H9 (cell line): ENCODE measurements around the gene ZNF467. TPM values are rescaled to one million over a fixed set of nuclear protein-coding genes. Genes with fewer than 3 reads are reported as not detected.

ENCODE experiments used
- DNase-seq: peaks from one replicate; pipeline ENCODE4 v3.0.0-alpha.2; 2017
- H2AFZ ChIP-seq: one replicate; pipeline ENCODE4 v1.6.1; 2013; ENCODE audit warnings: mild to moderate bottlenecking, low read length, control low read depth, moderate library complexity
- H2AK5ac ChIP-seq: 2 replicates; pipeline ENCODE4 v1.6.1; 2013; ENCODE audit warnings: low read length, control low read depth, mixed read lengths; ENCODE audit not compliant: insufficient read length
- H2BK120ac ChIP-seq: one replicate; pipeline ENCODE4 v1.6.1; 2013; ENCODE audit warnings: low read depth, mild to moderate bottlenecking, low read length, control low read depth, inconsistent platforms; ENCODE audit not compliant: poor library complexity, severe bottlenecking
- H2BK12ac ChIP-seq: 2 replicates; pipeline ENCODE4 v1.6.1; 2013; ENCODE audit warnings: low read length, control low read depth, mixed read lengths, low read depth; ENCODE audit not compliant: insufficient read length
- H2BK15ac ChIP-seq: 2 replicates; pipeline ENCODE4 v1.6.1; 2013; ENCODE audit warnings: low read depth, low read length, control low read depth
- H2BK20ac ChIP-seq: one replicate; pipeline ENCODE4 v1.6.1; 2013; ENCODE audit warnings: low read depth, mild to moderate bottlenecking, low read length, control low read depth, inconsistent platforms; ENCODE audit not compliant: poor library complexity, severe bottlenecking
- H2BK5ac ChIP-seq: 2 replicates; pipeline ENCODE4 v1.6.1; 2013; ENCODE audit warnings: low read length, control low read depth, mixed read lengths; ENCODE audit not compliant: insufficient read length
- H3K14ac ChIP-seq: 2 replicates; pipeline ENCODE4 v1.6.1; 2013; ENCODE audit warnings: low read length, control low read depth; ENCODE audit not compliant: insufficient read depth
- H3K18ac ChIP-seq: 2 replicates; pipeline ENCODE4 v1.6.1; 2013; ENCODE audit warnings: low read depth, mild to moderate bottlenecking, mixed read lengths, low read length, control low read depth; ENCODE audit not compliant: insufficient read length
- H3K23ac ChIP-seq: 2 replicates; pipeline ENCODE4 v1.6.1; 2013; ENCODE audit warnings: low read length, control low read depth, mixed read lengths, low read depth; ENCODE audit not compliant: insufficient read length
- H3K23me2 ChIP-seq: 2 replicates; pipeline ENCODE4 v1.6.1; 2013; ENCODE audit warnings: low read depth, mild to moderate bottlenecking, mixed read lengths, low read length, control low read depth; ENCODE audit not compliant: insufficient read length, poor library complexity, severe bottlenecking
- H3K27ac ChIP-seq: 2 replicates; pipeline ENCODE4 v1.5.1; 2013; ENCODE audit warnings: low read length, control low read depth, mixed read lengths, low read depth; ENCODE audit not compliant: insufficient read length
- H3K27me3 ChIP-seq: 2 replicates; pipeline ENCODE4 v1.6.1; 2013; ENCODE audit warnings: low read length, control low read depth, inconsistent platforms; ENCODE audit not compliant: insufficient read depth
- H3K4ac ChIP-seq: 2 replicates; pipeline ENCODE4 v1.6.1; 2013; ENCODE audit warnings: low read depth, mild to moderate bottlenecking, control low read depth, inconsistent platforms, low read length, moderate library complexity
- H3K4me1 ChIP-seq: 2 replicates; pipeline ENCODE4 v1.6.1; 2013; ENCODE audit warnings: low read length, control low read depth, inconsistent platforms; ENCODE audit not compliant: insufficient read depth
- H3K4me2 ChIP-seq: 2 replicates; pipeline ENCODE4 v1.6.1; 2013; ENCODE audit warnings: low read length, control low read depth, mixed read lengths; ENCODE audit not compliant: insufficient read length, insufficient read depth
- H3K56ac ChIP-seq: 2 replicates; pipeline ENCODE4 v1.6.1; 2013; ENCODE audit warnings: low read depth, mild to moderate bottlenecking, mixed read lengths, low read length, control low read depth; ENCODE audit not compliant: insufficient read length
- H3K79me1 ChIP-seq: 2 replicates; pipeline ENCODE4 v1.6.1; 2013; ENCODE audit warnings: low read depth, mild to moderate bottlenecking, moderate library complexity, low read length, control low read depth, inconsistent platforms; ENCODE audit not compliant: insufficient read depth, poor library complexity, severe bottlenecking
- H3K79me2 ChIP-seq: 2 replicates; pipeline ENCODE4 v1.6.1; 2013; ENCODE audit warnings: low read length, control low read depth, inconsistent platforms; ENCODE audit not compliant: insufficient read depth
- H3K9ac ChIP-seq: 2 replicates; pipeline ENCODE4 v1.6.1; 2013; ENCODE audit warnings: low read length, control low read depth, mixed read lengths; ENCODE audit not compliant: insufficient read length; ENCODE audit errors: extremely low read depth
- H3K9me3 ChIP-seq: one replicate; pipeline ENCODE4 v1.6.1; 2013; ENCODE audit warnings: low read depth, low read length, inconsistent platforms; ENCODE audit not compliant: control insufficient read depth
- H3T11ph ChIP-seq: one replicate; pipeline ENCODE4 v1.6.1; 2013; ENCODE audit warnings: mild to moderate bottlenecking, low read length, control low read depth, inconsistent platforms
- H4K20me1 ChIP-seq: one replicate; pipeline ENCODE4 v1.6.1; 2013; ENCODE audit not compliant: control insufficient read depth, insufficient read length, insufficient read depth
- H4K5ac ChIP-seq: 2 replicates; pipeline ENCODE4 v1.6.1; 2013; ENCODE audit warnings: low read depth, mild to moderate bottlenecking, mixed read lengths, low read length, control low read depth; ENCODE audit not compliant: insufficient read length
- H4K8ac ChIP-seq: replicated peaks from 2 replicates; pipeline ENCODE4 v1.6.1; 2013; ENCODE audit warnings: low read length, control low read depth, mixed read lengths, low read depth; ENCODE audit not compliant: insufficient read length
- H4K91ac ChIP-seq: 2 replicates; pipeline ENCODE4 v1.6.1; 2013; ENCODE audit warnings: low read depth, mild to moderate bottlenecking, moderate library complexity, mixed read lengths, low read length, control low read depth; ENCODE audit not compliant: insufficient read length
- H3K27ac Mint-ChIP-seq, 3 experiments: 2 replicates in 2 of 3; 3 replicates in 1 of 3; pipeline ENCODE4 v1.8.0; 2020 to 2021; ENCODE audit warnings: mixed read lengths in 3 of 3, mild to moderate bottlenecking in 1 of 3, moderate library complexity in 1 of 3
- H3K27me3 Mint-ChIP-seq: 2 replicates; pipeline ENCODE4 v1.8.0; 2021; ENCODE audit warnings: low read depth, mild to moderate bottlenecking, moderate library complexity, mixed read lengths
- H3K36me3 Mint-ChIP-seq, 3 experiments: 2 replicates in 2 of 3; 3 replicates in 1 of 3; pipeline ENCODE4 v1.8.0; 2020 to 2021; ENCODE audit warnings: low read depth in 3 of 3, mixed read lengths in 3 of 3; ENCODE audit not compliant: insufficient read depth in 1 of 3
- H3K4me1 Mint-ChIP-seq, 2 experiments: 2 replicates each; pipeline ENCODE4 v1.8.0; 2020; ENCODE audit warnings: mixed read lengths in 2 of 2
- H3K4me3 Mint-ChIP-seq, 2 experiments: 2 replicates in 1 of 2; 3 replicates in 1 of 2; pipeline ENCODE4 v1.8.0; 2020 to 2021; ENCODE audit warnings: mild to moderate bottlenecking in 2 of 2, mixed read lengths in 2 of 2, moderate library complexity in 1 of 2
- H3K9me3 Mint-ChIP-seq, 2 experiments: 2 replicates in 1 of 2; 3 replicates in 1 of 2; pipeline ENCODE4 v1.8.0; 2020; ENCODE audit warnings: mild to moderate bottlenecking in 2 of 2, mixed read lengths in 2 of 2, moderate library complexity in 1 of 2
- CTCF ChIP-seq: fragments of 200-600 bp; sonication (generic); conservative IDR thresholded peaks from 3 replicates; pipeline ENCODE4 v1.8.0; 2021; ENCODE audit warnings: antibody characterized with exemption, mild to moderate bottlenecking
- WGBS: extraction: QIAGEN DNeasy Blood & Tissue Kit; methylation state at CpG from one replicate; pipeline ENCODE4 v1.1.7; 2013; ENCODE audit warnings: missing lambda C conversion rate, low lambda C conversion rate, mixed read lengths; ENCODE audit not compliant: insufficient read length; ENCODE audit errors: extremely low coverage; 5-methylcytosine and 5-hydroxymethylcytosine counted together
- total RNA-seq: library from RNA; stranded (reverse); gene quantifications from 2 replicates; pipeline ENCODE4 v1.2.1, GENCODE V29; 2021

Gene ZNF467
- total RNA-seq, 1 experiment from 2014 or later = 0.31 TPM

- no peak overlapping the region for H2AK5ac ChIP-seq
- H3K27me3 ChIP-seq = no peaks in the 10 kb centered on the region
- H2AFZ ChIP-seq = no peak overlapping the region
- H3K79me2 ChIP-seq = no peaks in the 10 kb centered on the region
- H2BK5ac ChIP-seq = no peak overlapping the region
- H4K20me1 ChIP-seq = no peaks in the 10 kb centered on the region
- no peaks in the 10 kb centered on the region for H3K36me3 Mint-ChIP-seq
- no peak overlapping the region for H3K4ac ChIP-seq
- H3K4me3 Mint-ChIP-seq = no peak overlapping the region
- H3K27me3 Mint-ChIP-seq = peaks cover 1% of the 10 kb centered on the region; the same call in 1 of the 2 replicates
- no peak overlapping the region for H3K23ac ChIP-seq
- no peak overlapping the region; the same call in 1 of the 2 replicates for H3K14ac ChIP-seq
- H3K23me2 ChIP-seq = no peaks in the 10 kb centered on the region
- no peaks in the 10 kb centered on the region for H3K9me3 ChIP-seq
- no peak for DNase-seq
- H3K9ac ChIP-seq = no peak overlapping the region
- no peak overlapping the region for H4K91ac ChIP-seq
- H4K8ac ChIP-seq = no peak overlapping the region
- H2BK12ac ChIP-seq = no peak overlapping the region
- H3K79me1 ChIP-seq = no peaks in the 10 kb centered on the region
- no peak overlapping the region for H3T11ph ChIP-seq
- H3K56ac ChIP-seq = no peak overlapping the region
- H3K4me1 ChIP-seq = no peaks in the 10 kb centered on the region
- H3K4me1 Mint-ChIP-seq = peaks cover 2 to 12% of the 10 kb centered on the region in 2 experiments; a peak in 2 of 4 replicates
- H3K9me3 Mint-ChIP-seq = peaks cover 0 to 3% of the 10 kb centered on the region in 2 experiments; a peak in 3 of 5 replicates
- no peak overlapping the region for H3K4me2 ChIP-seq
- no peak overlapping the region for H3K27ac ChIP-seq
- no CpG with 5 or more reads among the region's 23 CpGs for WGBS
- no peak overlapping the region for H2BK15ac ChIP-seq
- H4K5ac ChIP-seq = no peak overlapping the region
- no peak overlapping the region for H3K27ac Mint-ChIP-seq
- no peak overlapping the region for H3K18ac ChIP-seq
- no peak overlapping the region for H2BK20ac ChIP-seq
- no peak overlapping the region for H2BK120ac ChIP-seq
- TF ChIP-seq CTCF = no peak
These were observed 44.6 kb upstream of the ZNF467 start for GRCh38 chr7:149817836-149818535.
